HG02970 (cell line): ENCODE measurements around the gene LIMS1.
"Not testable (repeated sequence)": the region's sequence is repeated elsewhere in the genome, so short reads cannot be mapped to it uniquely, and the experiment has no call there.

Experiments used
- ATAC-seq: cut with Tn5 transposase; IDR thresholded peaks from one replicate; pipeline ENCODE4 v1.9.1; 2021; ENCODE audit warnings: mild to moderate bottlenecking, moderate library complexity, moderate number of reproducible peaks; ENCODE audit not compliant: unreplicated experiment, low FRiP score

LIMS1 gene

GRCh38 chr2:108629417-108629816 is 95.1 kb downstream of the LIMS1 start:
- ATAC-seq: no peak

GRCh38 chr2:108630567-108631405 is 96.5 kb downstream of the LIMS1 start:
- no peak for ATAC-seq

GRCh38 chr2:108632332-108633160 is 98.3 kb downstream of the LIMS1 start:
- no peak for ATAC-seq

- no peak for ATAC-seq
Observed at GRCh38 chr2:108633409-108633808, 99.1 kb downstream of the LIMS1 start.

- no peak for ATAC-seq
Observed at GRCh38 chr2:108634011-108634410, 99.7 kb downstream of the LIMS1 start.

GRCh38 chr2:108634576-108635160 is 100.4 kb downstream of the LIMS1 start:
- ATAC-seq: no peak

- peak; percentile 25 for ATAC-seq
Observed at GRCh38 chr2:108635630-108636354, 101.5 kb downstream of the LIMS1 start.

- ATAC-seq: no peak
Observed at GRCh38 chr2:108637304-108637669, 103.0 kb downstream of the LIMS1 start.

GRCh38 chr2:108640731-108641130 is 106.5 kb downstream of the LIMS1 start:
- no peak for ATAC-seq

- no peak for ATAC-seq
Observed at GRCh38 chr2:108641756-108642155, 107.5 kb downstream of the LIMS1 start.

- no peak for ATAC-seq
Observed at GRCh38 chr2:108643261-108643849, 109.1 kb downstream of the LIMS1 start.

- ATAC-seq: not testable (repeated sequence)
Observed at GRCh38 chr2:108643862-108644261, 109.6 kb downstream of the LIMS1 start.

GRCh38 chr2:108644446-108644845 is 110.2 kb downstream of the LIMS1 start:
- not testable (repeated sequence) for ATAC-seq

GRCh38 chr2:108648796-108649195 is 114.5 kb downstream of the LIMS1 start:
- ATAC-seq: not testable (repeated sequence)

GRCh38 chr2:108650465-108650864 is 116.2 kb downstream of the LIMS1 start:
- ATAC-seq: not testable (repeated sequence)

GRCh38 chr2:108651468-108651867 is 117.2 kb downstream of the LIMS1 start:
- ATAC-seq: not testable (repeated sequence)

GRCh38 chr2:108652187-108652931 is 118.1 kb downstream of the LIMS1 start:
- peak; percentile 83 for ATAC-seq

- ATAC-seq: not testable (repeated sequence)
Observed at GRCh38 chr2:108653425-108653824, 119.2 kb downstream of the LIMS1 start.

- not testable (repeated sequence) for ATAC-seq
Observed at GRCh38 chr2:108653849-108654248, 119.6 kb downstream of the LIMS1 start.
